HPDE6-E6E7 (cell line): ENCODE data around the gene PDE2A.
A peak's percentile ranks its signal among the peaks of the same experiment; 100 is the strongest.

Source experiments
- DNase-seq: peaks from one replicate; pipeline ENCODE4 v3.0.0; 2011; ENCODE audit warnings: missing footprints; ENCODE audit errors: extremely low spot score

Gene PDE2A

GRCh38 chr11:72683782-72684200 is 9.6 kb upstream of the PDE2A start:
- DNase-seq, result peak; percentile 62

GRCh38 chr11:72682858-72683243 is 8.6 kb upstream of the PDE2A start:
- no peak for DNase-seq

GRCh38 chr11:72682238-72682857 is 8.1 kb upstream of the PDE2A start:
- DNase-seq, result no peak

- no peak for DNase-seq
Measured at GRCh38 chr11:72681226-72682153, 7.3 kb upstream of the PDE2A start.

GRCh38 chr11:72680624-72681158 is 6.5 kb upstream of the PDE2A start:
- DNase-seq, result no peak

- no peak for DNase-seq
Measured at GRCh38 chr11:72679869-72680268, 5.6 kb upstream of the PDE2A start.

GRCh38 chr11:72678524-72678923 is 4.3 kb upstream of the PDE2A start:
- DNase-seq, result no peak

GRCh38 chr11:72676861-72677341 is 2.7 kb upstream of the PDE2A start:
- peak; percentile 56 for DNase-seq

GRCh38 chr11:72675221-72675620 is 999 bp upstream of the PDE2A start:
- DNase-seq, result no peak

GRCh38 chr11:72673284-72673942 is 809 bp downstream of the PDE2A start:
- no peak for DNase-seq

- DNase-seq, result no peak
Measured at GRCh38 chr11:72672597-72673238, 1.5 kb downstream of the PDE2A start.

GRCh38 chr11:72671152-72672099 is 2.8 kb downstream of the PDE2A start:
- DNase-seq, result no peak

- no peak for DNase-seq
Measured at GRCh38 chr11:72670041-72670440, 4.2 kb downstream of the PDE2A start.

- DNase-seq, result no peak
Measured at GRCh38 chr11:72669527-72669926, 4.7 kb downstream of the PDE2A start.

GRCh38 chr11:72668629-72669347 is 5.4 kb downstream of the PDE2A start:
- DNase-seq, result no peak

- DNase-seq, result no peak
Measured at GRCh38 chr11:72665911-72666472, 8.2 kb downstream of the PDE2A start.

GRCh38 chr11:72662036-72662435 is 12.2 kb downstream of the PDE2A start:
- DNase-seq, result no peak

- no peak for DNase-seq
Measured at GRCh38 chr11:72661486-72661885, 12.7 kb downstream of the PDE2A start.

- no peak for DNase-seq
Measured at GRCh38 chr11:72658989-72659640, 15.1 kb downstream of the PDE2A start.
